PC-9 (cell line): ENCODE data around the gene HNF1A. TPM values are rescaled to one million over a fixed set of nuclear protein-coding genes. Genes with fewer than 3 reads are reported as not detected.
A peak's percentile ranks its signal among the peaks of the same experiment; 100 is the strongest.

Experiments
- Bru-seq: library from RNA; stranded (reverse); fragments of 400-500 nt; gene quantifications from one replicate; lab custom pipeline; 2021; lab: Mats Ljungman, UMichigan
- BruChase-seq, 2 experiments: library from RNA; stranded (reverse); fragments of 400-500 nt; gene quantifications; one replicate each; lab custom pipeline; 2021; lab: Mats Ljungman, UMichigan
- BruUV-seq: library from RNA; stranded (reverse); fragments of 400-500 nt; replicated peaks from 2 replicates; lab custom pipeline; 2021; lab: Mats Ljungman, UMichigan
- CTCF ChIA-PET: fragments of 300-600 bp; sonication (Branson Sonifier 250); formaldehyde crosslinking; loops from one replicate; lab custom pipeline; 2022; ENCODE audit warnings: antibody characterized with exemption; lab: Charles Lee
- POLR2A ChIA-PET: fragments of 300-600 bp; sonication (Branson Sonifier 250); formaldehyde crosslinking; loops from one replicate; lab custom pipeline; 2022; ENCODE audit warnings: antibody characterized with exemption; ENCODE audit not compliant: unreplicated experiment; lab: Charles Lee
- DNase-seq, 2 experiments: peaks; one replicate each; pipeline versions ENCODE4 v3.0.0 to v3.0.0-alpha.2; 2015 to 2022; ENCODE audit warnings: mixed read lengths in 1 of 2
- H2AFZ ChIP-seq: fragments of 200-600 bp; sonication (generic); 2 replicates; pipeline ENCODE4 v1.8.1; 2017; ENCODE audit warnings: antibody characterized with exemption
- H3F3A ChIP-seq: fragments of 200-600 bp; sonication (generic); 2 replicates; pipeline ENCODE4 v1.8.1; 2017; ENCODE audit warnings: antibody characterized with exemption, mild to moderate bottlenecking, low read depth; ENCODE audit not compliant: insufficient read depth
- H3K27ac ChIP-seq: fragments of 200-600 bp; sonication (generic); 2 replicates; pipeline ENCODE4 v1.6.1; 2016; ENCODE audit warnings: mixed run types
- H3K27me3 ChIP-seq: fragments of 200-600 bp; sonication (generic); 2 replicates; pipeline ENCODE4 v1.6.1; 2016; ENCODE audit warnings: low read depth, mixed run types; ENCODE audit not compliant: insufficient read depth
- H3K36me3 ChIP-seq: fragments of 200-600 bp; sonication (generic); 2 replicates; pipeline ENCODE4 v1.6.1; 2016; ENCODE audit warnings: low read depth, mixed run types
- H3K4me1 ChIP-seq: fragments of 200-600 bp; sonication (generic); replicated peaks from 2 replicates; pipeline ENCODE4 v1.6.1; 2016; ENCODE audit warnings: mixed run types; ENCODE audit not compliant: insufficient read depth
- H3K4me2 ChIP-seq: fragments of 200-600 bp; sonication (generic); 2 replicates; pipeline ENCODE4 v1.6.1; 2017; ENCODE audit warnings: mixed run types
- H3K4me3 ChIP-seq: fragments of 200-600 bp; sonication (generic); 2 replicates; pipeline ENCODE4 v1.6.1; 2016; ENCODE audit warnings: mixed run types
- H3K79me2 ChIP-seq: fragments of 200-600 bp; sonication (generic); 2 replicates; pipeline ENCODE4 v1.6.1; 2017; ENCODE audit warnings: low read depth, mixed run types
- H3K9me2 ChIP-seq: fragments of 200-600 bp; sonication (generic); 2 replicates; pipeline ENCODE4 v1.8.1; 2017; ENCODE audit warnings: mild to moderate bottlenecking; ENCODE audit not compliant: insufficient read depth
- H3K9me3 ChIP-seq: fragments of 200-600 bp; sonication (generic); 2 replicates; pipeline ENCODE4 v1.8.1; 2016; ENCODE audit warnings: low read depth; ENCODE audit not compliant: insufficient read depth
- H4K20me1 ChIP-seq: fragments of 200-600 bp; sonication (generic); 2 replicates; pipeline ENCODE4 v1.8.1; 2017; ENCODE audit not compliant: insufficient read depth
- EZH2 ChIP-seq: fragments of 200-600 bp; sonication (generic); IDR thresholded peaks from 2 replicates; pipeline ENCODE4 v1.8.0; 2017; ENCODE audit warnings: antibody characterized with exemption, low read depth
- intact Hi-C: fragments of 100-400 bp; cut with micrococcal nuclease; formaldehyde crosslinking; loops from one replicate; pipeline ENCODE4 v1.10.0; 2022; ENCODE audit not compliant: unreplicated experiment
- long read RNA-seq: library from polyadenylated mRNA; stranded (forward); transcript quantifications from one replicate; pipeline ENCODE4 v2.0.0, GENCODE V29; 2022
- total RNA-seq: library from RNA; stranded (reverse); gene quantifications from 2 replicates; pipeline ENCODE4 v1.2.3, GENCODE V29; 2021
- TF ChIP-seq, protein P1 (sequence below): fragments of 200-600 bp; sonication (generic); conservative IDR thresholded peaks from 2 replicates; pipeline ENCODE4 v1.6.1; 2017; ENCODE audit warnings: mixed run types, antibody characterized with exemption, mild to moderate bottlenecking, moderate library complexity

The HNF1A gene
- total RNA-seq (not detected in 2 replicates), Bru-seq, nascent RNA (percentile 4 among the genes with signal in this experiment), BruChase-seq, experiment 1, labeled RNA remaining after a 2-hour chase (not detected), BruChase-seq, experiment 2, labeled RNA remaining after a 6-hour chase (percentile 4 among the genes with signal in this experiment)
- long read RNA-seq, result 0 reads

GRCh38 chr12:120978296-120979219 lies at the start of gene HNF1A:
Gene HNF1A, plus strand, starts transcription at chr12:120978543. Its CDS starts 226 bp downstream, at chr12:120978769.
- TF ChIP-seq, protein P1, sequence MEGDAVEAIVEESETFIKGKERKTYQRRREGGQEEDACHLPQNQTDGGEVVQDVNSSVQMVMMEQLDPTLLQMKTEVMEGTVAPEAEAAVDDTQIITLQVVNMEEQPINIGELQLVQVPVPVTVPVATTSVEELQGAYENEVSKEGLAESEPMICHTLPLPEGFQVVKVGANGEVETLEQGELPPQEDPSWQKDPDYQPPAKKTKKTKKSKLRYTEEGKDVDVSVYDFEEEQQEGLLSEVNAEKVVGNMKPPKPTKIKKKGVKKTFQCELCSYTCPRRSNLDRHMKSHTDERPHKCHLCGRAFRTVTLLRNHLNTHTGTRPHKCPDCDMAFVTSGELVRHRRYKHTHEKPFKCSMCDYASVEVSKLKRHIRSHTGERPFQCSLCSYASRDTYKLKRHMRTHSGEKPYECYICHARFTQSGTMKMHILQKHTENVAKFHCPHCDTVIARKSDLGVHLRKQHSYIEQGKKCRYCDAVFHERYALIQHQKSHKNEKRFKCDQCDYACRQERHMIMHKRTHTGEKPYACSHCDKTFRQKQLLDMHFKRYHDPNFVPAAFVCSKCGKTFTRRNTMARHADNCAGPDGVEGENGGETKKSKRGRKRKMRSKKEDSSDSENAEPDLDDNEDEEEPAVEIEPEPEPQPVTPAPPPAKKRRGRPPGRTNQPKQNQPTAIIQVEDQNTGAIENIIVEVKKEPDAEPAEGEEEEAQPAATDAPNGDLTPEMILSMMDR, result no peak
- no peak for TF ChIP-seq EZH2
- no peak for DNase-seq
- Histone ChIP-seq H3K4me2 (no peak within 1 kb of the TSS), H3K36me3 (no peaks in the 10 kb centered on the region), H3K27ac (no peak within 1 kb of the TSS), H3K27me3 (no peaks in the 10 kb centered on the region), H3K9me2 (no peaks in the 10 kb centered on the region), H3K79me2 (no peaks in the 10 kb centered on the region), H2AFZ (no peak within 1 kb of the TSS), H3F3A (no peaks in the 10 kb centered on the region), H4K20me1 (no peaks in the 10 kb centered on the region), H3K4me3 (no peak within 1 kb of the TSS), H3K9me3 (no peaks in the 10 kb centered on the region), H3K4me1 (no peaks in the 10 kb centered on the region)
- BruUV-seq, result no TSS peak
- ChIA-PET POLR2A (no interaction called here), CTCF (interaction anchor here (0.6 kb wide), 1 partner anchor 777 kb away, joined by 5 read pairs; no protein-coding TSS in a partner anchor)
- intact Hi-C loops, result no loop called here

DNA sequence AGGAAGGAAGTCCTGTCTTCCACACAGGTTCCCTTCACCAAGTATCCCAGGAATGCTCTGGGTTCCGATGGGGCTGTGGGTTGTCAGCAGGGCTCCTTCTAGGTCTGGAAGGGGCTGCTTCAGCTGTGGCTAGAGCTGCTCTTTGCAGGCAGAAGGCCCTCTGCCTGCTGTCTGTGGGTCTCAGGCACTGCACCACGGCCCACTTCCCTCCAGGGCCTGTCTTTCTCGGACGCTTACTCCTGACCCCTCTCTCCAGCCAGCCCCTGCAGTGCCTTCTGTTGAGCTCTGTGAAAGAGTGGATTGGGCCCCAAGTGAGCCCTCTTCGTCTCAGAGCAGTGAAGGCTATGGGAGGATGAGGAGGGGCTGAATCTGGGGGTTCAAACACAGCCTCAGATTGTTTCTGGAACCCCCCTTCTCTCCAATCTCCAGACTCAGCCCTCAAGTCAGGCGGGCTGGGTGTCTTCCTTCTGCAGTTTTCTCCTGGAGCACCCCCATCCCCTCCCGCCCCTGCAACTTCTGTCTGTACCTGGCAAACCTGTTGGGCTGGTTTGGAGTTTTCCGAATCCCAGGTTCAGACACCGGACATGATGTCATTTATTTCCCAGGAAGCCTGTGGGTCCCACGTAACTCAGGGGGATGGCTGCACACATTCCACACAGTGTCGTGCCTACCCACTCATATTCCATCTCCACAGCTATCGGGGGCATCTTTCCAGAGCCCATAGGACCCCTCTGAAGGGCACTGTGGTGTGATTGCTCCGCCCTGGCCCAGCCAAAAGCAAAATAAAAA lies 49.3 kb upstream of the HNF1A start:
- Histone ChIP-seq H3K27ac (peak overlapping the region; percentile 74), H3K4me3 (peak overlapping the region; percentile 45), H3F3A (peaks cover 22% of the 10 kb centered on the region), H2AFZ (peak overlapping the region; percentile 97), H3K4me2 (peak overlapping the region; percentile 77), H3K79me2 (no peaks in the 10 kb centered on the region), H4K20me1 (no peaks in the 10 kb centered on the region), H3K27me3 (no peaks in the 10 kb centered on the region), H3K36me3 (no peaks in the 10 kb centered on the region), H3K4me1 (peaks cover 31% of the 10 kb centered on the region), H3K9me3 (no peaks in the 10 kb centered on the region), H3K9me2 (no peaks in the 10 kb centered on the region)
- TSS peak; percentile 57 for BruUV-seq
- ChIA-PET CTCF (interaction anchor here (0.5 kb wide), 1 partner anchor 1670 kb away, joined by 6 read pairs; no protein-coding TSS in a partner anchor), POLR2A (no interaction called here)
- intact Hi-C loops, result no loop called here
- DNase-seq, result peak; percentile 67 to 77
- TF ChIP-seq EZH2, result no peak
- TF ChIP-seq, protein P1, result no peak

- TF ChIP-seq EZH2, result no peak
- TF ChIP-seq, protein P1, result no peak
- no peak for DNase-seq
Observed at GRCh38 chr12:120930032-120930431, 48.3 kb upstream of the HNF1A start.

More at GRCh38 chr12:120930032-120930431, 48.3 kb upstream of the HNF1A start:
- ChIA-PET CTCF (no interaction called here), POLR2A (no interaction called here)
- H3K36me3 ChIP-seq, result no peaks in the 10 kb centered on the region
- no peaks in the 10 kb centered on the region for H4K20me1 ChIP-seq
- peaks cover 26% of the 10 kb centered on the region for H3K4me1 ChIP-seq
- H3K9me3 ChIP-seq, result no peaks in the 10 kb centered on the region
- H3K9me2 ChIP-seq, result no peaks in the 10 kb centered on the region
- peaks cover 18% of the 10 kb centered on the region for H3F3A ChIP-seq
- H3K4me3 ChIP-seq, result no peak overlapping the region
- no peak overlapping the region for H2AFZ ChIP-seq
- no peaks in the 10 kb centered on the region for H3K79me2 ChIP-seq
- intact Hi-C loops, result no loop called here
- H3K4me2 ChIP-seq, result peak overlapping the region; percentile 77; the same call in 1 of the 2 replicates
- no TSS peak for BruUV-seq
- H3K27ac ChIP-seq, result no peak overlapping the region
- H3K27me3 ChIP-seq, result no peaks in the 10 kb centered on the region
